ENCODE measurements around the gene OGDH. TPM values are rescaled to one million over a fixed set of nuclear protein-coding genes. Genes with fewer than 3 reads are reported as not detected.

Gene OGDH
- total and polyA plus RNA-seq, 2 of the 4 experiments (the other 2 are of a cell fraction) = 47.4 to 56.5 TPM

GRCh38 chr7:44573464-44574286 is 32.8 kb upstream of the OGDH start, which contains the start of gene DDX56:
Gene DDX56, minus strand, starts transcription at chr7:44573908. Its CDS starts 13 bp downstream, at chr7:44573895.
- dilution Hi-C loops (cut with HindIII; ENCODE audit: low sequenced_read_pairs, unreplicated experiment) = no loop called here
- H3K27me3 ChIP-seq (ENCODE audit: control insufficient read depth, insufficient read depth, low read length) = no peaks in the 10 kb centered on the region
- intact Hi-C loops (cut with micrococcal nuclease) = no loop called here
- H3K4me3 ChIP-seq (ENCODE audit: insufficient read depth, low read depth, low read length) = peak within 1 kb of the TSS; percentile 93
- H2BK120ac ChIP-seq (ENCODE audit: low read depth, low read length) = no peak within 1 kb of the TSS
- peaks cover 13% of the 10 kb centered on the region for H3K9me1 ChIP-seq (ENCODE audit: insufficient read depth, low read length)
- H3K4me1 ChIP-seq (ENCODE audit: control insufficient read depth, insufficient read depth, low read length) = peaks cover 5% of the 10 kb centered on the region
- peak within 1 kb of the TSS; percentile 45; the same call in 1 of the 2 replicates for H3K56ac ChIP-seq (ENCODE audit: extremely low read depth, insufficient read depth, low read length)
- TF ChIP-seq MXI1 (IDR thresholded peaks at IDR 0.05; ENCODE audit: borderline replicate concordance, low read depth, low read length) (peak; percentile 93), ELK1 (IDR thresholded peaks at IDR 0.05; ENCODE audit: borderline replicate concordance, low read depth, low read length) (no peak), POLR2A (IDR thresholded peaks at IDR 0.05; ENCODE audit: low read depth, low read length) (peak; percentile 70), BHLHE40 (IDR thresholded peaks at IDR 0.05; ENCODE audit: low read depth, low read length) (0 out of 2 replicates have a peak, but pooled peaks have one; percentile 6), CHD1 (IDR thresholded peaks at IDR 0.05; ENCODE audit: low read depth, low read length) (no peak), RFX5 (IDR thresholded peaks at IDR 0.05; ENCODE audit: low read depth, low read length) (no peak), RCOR1 (IDR thresholded peaks at IDR 0.05; ENCODE audit: insufficient replicate concordance, low read length) (no peak), CEBPB (IDR thresholded peaks at IDR 0.05; ENCODE audit: low read depth, low read length) (no peak)
- TF ChIP-seq, protein P1, sequence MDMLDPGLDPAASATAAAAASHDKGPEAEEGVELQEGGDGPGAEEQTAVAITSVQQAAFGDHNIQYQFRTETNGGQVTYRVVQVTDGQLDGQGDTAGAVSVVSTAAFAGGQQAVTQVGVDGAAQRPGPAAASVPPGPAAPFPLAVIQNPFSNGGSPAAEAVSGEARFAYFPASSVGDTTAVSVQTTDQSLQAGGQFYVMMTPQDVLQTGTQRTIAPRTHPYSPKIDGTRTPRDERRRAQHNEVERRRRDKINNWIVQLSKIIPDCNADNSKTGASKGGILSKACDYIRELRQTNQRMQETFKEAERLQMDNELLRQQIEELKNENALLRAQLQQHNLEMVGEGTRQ (IDR thresholded peaks at IDR 0.05; ENCODE audit: low read depth, low read length) = no peak; the same call in 1 of the 2 replicates
- peak within 1 kb of the TSS; percentile 88 for H4K5ac ChIP-seq (ENCODE audit: low read depth, low read length)
- H3K4me2 ChIP-seq (ENCODE audit: low read depth, low read length) = peak within 1 kb of the TSS; percentile 100
- DNase-seq = peak; percentile 92
- POLR2A ChIA-PET (ENCODE audit: unreplicated experiment) = interaction anchor here (0.5 kb wide), 1 partner anchor 25 kb away, joined by 6 read pairs; no protein-coding TSS in a partner anchor
- H3K27ac ChIP-seq (ENCODE audit: insufficient read depth, low read length) = peak within 1 kb of the TSS; percentile 79
- H2AK5ac ChIP-seq (ENCODE audit: low read depth, low read length) = peak within 1 kb of the TSS; percentile 93
- H2BK5ac ChIP-seq (ENCODE audit: low read depth, low read length, poor library complexity, severe bottlenecking) = peak within 1 kb of the TSS; percentile 48
- 0% methylated on average over 38 of the region's 74 CpGs; no CpG with 5 or more reads in 1 of the 2 experiments for WGBS, 2 experiments (ENCODE audit: extremely low coverage in 2 of 2, insufficient read length in 1 of 2)
- H4K8ac ChIP-seq (ENCODE audit: low read depth in 2 of 2, low read length in 2 of 2) = peak within 1 kb of the TSS; percentile 84 to 96
- ATAC-seq (ENCODE audit: low read depth) = peak; percentile 89
- H3K9ac ChIP-seq (ENCODE audit: low read depth, low read length) = peak within 1 kb of the TSS; percentile 87
- H2AFZ ChIP-seq (replicated peaks; ENCODE audit: low read length, poor library complexity) = peak within 1 kb of the TSS; percentile 97
- H2AK9ac ChIP-seq (replicated peaks; ENCODE audit: low read depth, low read length, poor library complexity) = peak within 1 kb of the TSS; percentile 98
- no TSS peak for BruUV-seq (replicated peaks)
- peak within 1 kb of the TSS; percentile 89 for H3K4ac ChIP-seq (ENCODE audit: low read depth, low read length)
- H4K91ac ChIP-seq (ENCODE audit: insufficient read depth, low read depth, low read length) = peak within 1 kb of the TSS; percentile 85
- in situ Hi-C loops (cut with MboI; ENCODE audit: low sequenced_read_pairs) = no loop called here
- CTCF ChIA-PET = no interaction called here
- H3K9me3 ChIP-seq (ENCODE audit: control insufficient read depth, insufficient read depth, low read length) = no peaks in the 10 kb centered on the region
- H3K23ac ChIP-seq (ENCODE audit: low read depth, low read length) = peak within 1 kb of the TSS; percentile 82
- peaks cover 48 to 62% of the 10 kb centered on the region in 2 experiments for H3K79me1 ChIP-seq (ENCODE audit: low read depth in 1 of 2, low read length in 2 of 2)
- peak within 1 kb of the TSS; percentile 82 for H3K14ac ChIP-seq (replicated peaks; ENCODE audit: low read depth, low read length)
- peaks cover 9% of the 10 kb centered on the region for H4K20me1 ChIP-seq (ENCODE audit: insufficient read depth, low read length)
- H2BK15ac ChIP-seq (ENCODE audit: low read depth, low read length) = no peak within 1 kb of the TSS
- H3K36me3 ChIP-seq (ENCODE audit: control insufficient read depth, insufficient read depth, low read length) = peaks cover 49% of the 10 kb centered on the region
- H2BK20ac ChIP-seq (ENCODE audit: low read depth, low read length) = no peak within 1 kb of the TSS
- no peak within 1 kb of the TSS; the same call in 1 of the 2 replicates for H3K18ac ChIP-seq (ENCODE audit: low read depth, low read length)

Measured in IMR-90 (cell line).